GM12878 (cell line): Measurements from ENCODE around the gene GIMAP4.

ENCODE experiments used
- BCL11A ChIP-seq: IDR thresholded peaks from 2 replicates; pipeline ENCODE4 v1.6.1; 2011; ENCODE audit warnings: low read depth, low read length
- CEBPB ChIP-seq, 2 experiments: fragments of 150-350 bp in 1 of 2; IDR thresholded peaks; 2 replicates each; pipeline ENCODE4 v1.6.1; 2012 to 2014; ENCODE audit warnings: low read depth in 2 of 2, low read length in 2 of 2, borderline replicate concordance in 1 of 2, inconsistent platforms in 1 of 2
- CHD2 ChIP-seq: IDR thresholded peaks from 2 replicates; pipeline ENCODE4 v1.6.1; 2011; ENCODE audit warnings: low read depth, low read length, improper control_type of control experiment, borderline replicate concordance
- KAT2A ChIP-seq: conservative IDR thresholded peaks from 2 replicates; pipeline ENCODE4 v1.6.1; 2011; ENCODE audit warnings: low read depth, low read length; ENCODE audit not compliant: control insufficient read depth
- NRF1 ChIP-seq: conservative IDR thresholded peaks from 2 replicates; pipeline ENCODE4 v1.6.1; 2011; ENCODE audit warnings: mild to moderate bottlenecking, low read depth, low read length, improper control_type of control experiment
- POLR2A ChIP-seq: IDR thresholded peaks from 2 replicates; pipeline ENCODE4 v1.6.1; 2011; ENCODE audit warnings: low read depth, mild to moderate bottlenecking, low read length
- RAD21 ChIP-seq: IDR thresholded peaks from 2 replicates; pipeline ENCODE4 v1.6.1; 2011; ENCODE audit warnings: mild to moderate bottlenecking, low read depth, low read length, moderate library complexity; ENCODE audit not compliant: insufficient read depth
- RFX5 ChIP-seq: IDR thresholded peaks from 2 replicates; pipeline ENCODE4 v1.6.1; 2011; ENCODE audit warnings: low read depth, low read length, improper control_type of control experiment
- YY1 ChIP-seq: IDR thresholded peaks from 2 replicates; pipeline ENCODE4 v1.6.1; 2011; ENCODE audit warnings: low read depth, mild to moderate bottlenecking, low read length
- ZSCAN29 ChIP-seq: fragments of 450-650 bp; IDR thresholded peaks from 2 replicates; pipeline ENCODE4 v1.6.1; 2017; ENCODE audit warnings: mild to moderate bottlenecking, moderate library complexity
- TF ChIP-seq, protein P1 (sequence below): fragments of 150-350 bp; IDR thresholded peaks from 2 replicates; pipeline ENCODE4 v1.6.1; 2016; ENCODE audit warnings: low read depth, low read length
- TF ChIP-seq, protein P2 (sequence below), 3 experiments: IDR thresholded peaks in 2 of 3; conservative IDR thresholded peaks in 1 of 3; 2 replicates each; pipeline ENCODE4 v1.5.1; 2011; ENCODE audit warnings: low read depth in 3 of 3, low read length in 3 of 3, mild to moderate bottlenecking in 3 of 3, control low read depth in 2 of 3, moderate library complexity in 2 of 3, inconsistent platforms in 1 of 3, mixed read lengths in 1 of 3; ENCODE audit not compliant: control insufficient read depth in 2 of 3, insufficient read depth in 1 of 3; ENCODE audit errors: extremely low read depth in 1 of 3

DNA sequence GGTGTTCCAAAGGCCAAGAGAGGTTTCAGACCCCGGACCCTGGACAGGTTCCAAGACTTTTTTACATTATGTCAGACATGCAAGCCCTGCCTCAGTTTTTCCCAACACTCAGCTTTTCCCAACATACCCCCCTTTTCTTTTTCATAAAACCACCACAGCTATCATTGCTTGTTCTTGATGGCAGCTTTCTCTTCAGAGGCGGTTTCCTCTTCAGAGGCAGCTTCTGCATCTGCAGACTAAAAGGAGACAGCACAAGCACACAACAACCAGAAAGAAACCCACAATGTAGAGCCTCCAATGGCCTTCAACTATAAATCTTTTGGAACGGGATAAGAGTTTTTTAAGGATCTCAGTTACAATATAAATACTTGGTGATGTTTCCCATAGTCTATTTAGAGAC is 45.7 kb downstream of the GIMAP4 start:
- TF ChIP-seq ZSCAN29 (no peak), CHD2 (no peak), RAD21 (no peak), RFX5 (no peak), YY1 (no peak), POLR2A (no peak), BCL11A (no peak), CEBPB (IDR thresholded peaks at IDR 0.05; ENCODE audit: borderline replicate concordance in 1 of 2, low read depth in 2 of 2, low read length in 2 of 2) (no peak), KAT2A (no peak), NRF1 (no peak)
- TF ChIP-seq, protein P1, sequence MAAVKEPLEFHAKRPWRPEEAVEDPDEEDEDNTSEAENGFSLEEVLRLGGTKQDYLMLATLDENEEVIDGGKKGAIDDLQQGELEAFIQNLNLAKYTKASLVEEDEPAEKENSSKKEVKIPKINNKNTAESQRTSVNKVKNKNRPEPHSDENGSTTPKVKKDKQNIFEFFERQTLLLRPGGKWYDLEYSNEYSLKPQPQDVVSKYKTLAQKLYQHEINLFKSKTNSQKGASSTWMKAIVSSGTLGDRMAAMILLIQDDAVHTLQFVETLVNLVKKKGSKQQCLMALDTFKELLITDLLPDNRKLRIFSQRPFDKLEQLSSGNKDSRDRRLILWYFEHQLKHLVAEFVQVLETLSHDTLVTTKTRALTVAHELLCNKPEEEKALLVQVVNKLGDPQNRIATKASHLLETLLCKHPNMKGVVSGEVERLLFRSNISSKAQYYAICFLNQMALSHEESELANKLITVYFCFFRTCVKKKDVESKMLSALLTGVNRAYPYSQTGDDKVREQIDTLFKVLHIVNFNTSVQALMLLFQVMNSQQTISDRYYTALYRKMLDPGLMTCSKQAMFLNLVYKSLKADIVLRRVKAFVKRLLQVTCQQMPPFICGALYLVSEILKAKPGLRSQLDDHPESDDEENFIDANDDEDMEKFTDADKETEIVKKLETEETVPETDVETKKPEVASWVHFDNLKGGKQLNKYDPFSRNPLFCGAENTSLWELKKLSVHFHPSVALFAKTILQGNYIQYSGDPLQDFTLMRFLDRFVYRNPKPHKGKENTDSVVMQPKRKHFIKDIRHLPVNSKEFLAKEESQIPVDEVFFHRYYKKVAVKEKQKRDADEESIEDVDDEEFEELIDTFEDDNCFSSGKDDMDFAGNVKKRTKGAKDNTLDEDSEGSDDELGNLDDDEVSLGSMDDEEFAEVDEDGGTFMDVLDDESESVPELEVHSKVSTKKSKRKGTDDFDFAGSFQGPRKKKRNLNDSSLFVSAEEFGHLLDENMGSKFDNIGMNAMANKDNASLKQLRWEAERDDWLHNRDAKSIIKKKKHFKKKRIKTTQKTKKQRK, result no peak
- TF ChIP-seq, protein P2, sequence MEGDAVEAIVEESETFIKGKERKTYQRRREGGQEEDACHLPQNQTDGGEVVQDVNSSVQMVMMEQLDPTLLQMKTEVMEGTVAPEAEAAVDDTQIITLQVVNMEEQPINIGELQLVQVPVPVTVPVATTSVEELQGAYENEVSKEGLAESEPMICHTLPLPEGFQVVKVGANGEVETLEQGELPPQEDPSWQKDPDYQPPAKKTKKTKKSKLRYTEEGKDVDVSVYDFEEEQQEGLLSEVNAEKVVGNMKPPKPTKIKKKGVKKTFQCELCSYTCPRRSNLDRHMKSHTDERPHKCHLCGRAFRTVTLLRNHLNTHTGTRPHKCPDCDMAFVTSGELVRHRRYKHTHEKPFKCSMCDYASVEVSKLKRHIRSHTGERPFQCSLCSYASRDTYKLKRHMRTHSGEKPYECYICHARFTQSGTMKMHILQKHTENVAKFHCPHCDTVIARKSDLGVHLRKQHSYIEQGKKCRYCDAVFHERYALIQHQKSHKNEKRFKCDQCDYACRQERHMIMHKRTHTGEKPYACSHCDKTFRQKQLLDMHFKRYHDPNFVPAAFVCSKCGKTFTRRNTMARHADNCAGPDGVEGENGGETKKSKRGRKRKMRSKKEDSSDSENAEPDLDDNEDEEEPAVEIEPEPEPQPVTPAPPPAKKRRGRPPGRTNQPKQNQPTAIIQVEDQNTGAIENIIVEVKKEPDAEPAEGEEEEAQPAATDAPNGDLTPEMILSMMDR (IDR thresholded peaks at IDR 0.05 in 2 of 3, conservative IDR thresholded peaks at IDR 0.05 in 1 of 3; ENCODE audit: control insufficient read depth in 2 of 3, extremely low read depth in 1 of 3, insufficient read depth in 1 of 3, low read depth in 3 of 3, low read length in 3 of 3), result no peak
